ENCODE measurements around the gene ZNF521.

DNA sequence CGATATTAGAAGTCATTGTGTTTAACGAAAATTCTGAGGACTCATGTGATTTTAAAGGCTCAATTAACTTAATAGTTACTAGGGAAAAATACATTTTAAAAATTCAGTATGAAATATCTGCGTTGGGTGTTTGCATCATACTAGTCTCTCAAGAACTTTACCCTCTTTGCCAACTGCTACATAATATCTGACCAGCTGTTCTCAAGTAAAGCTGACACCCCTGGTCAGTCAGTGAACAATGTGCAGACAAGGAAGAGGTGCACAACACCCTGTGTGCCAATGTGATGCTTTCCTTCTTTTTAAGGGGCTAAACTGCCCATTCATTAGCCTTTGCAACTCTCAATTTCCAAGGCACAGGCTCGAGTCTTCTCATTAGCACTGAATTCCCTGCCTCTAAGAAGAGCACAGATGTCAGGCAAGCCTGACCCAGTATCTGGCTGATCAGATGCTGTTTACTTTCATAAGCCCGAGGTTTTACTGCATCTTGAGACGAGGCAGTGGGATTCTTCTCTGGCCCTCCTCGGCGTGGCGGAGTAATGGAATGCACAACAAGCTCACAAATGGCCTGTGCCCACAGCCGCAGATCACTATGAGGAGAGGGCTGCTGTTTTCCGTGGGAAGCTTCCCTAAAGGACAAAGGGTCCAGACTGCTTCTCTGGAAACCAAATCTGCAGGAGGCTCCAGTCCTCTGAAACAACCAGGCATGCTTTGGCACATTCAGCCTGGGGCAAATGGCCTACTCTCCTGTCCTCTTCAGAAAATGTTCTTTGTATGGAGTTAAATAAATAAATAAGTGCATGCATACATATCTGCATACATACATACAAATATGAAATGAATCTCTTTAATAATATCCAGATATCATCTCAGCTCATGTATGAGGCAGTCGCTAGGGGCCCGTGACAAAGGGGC, 240.3 kb downstream of the ZNF521 start:
- TF ChIP-seq POLR2A (IDR thresholded peaks at IDR 0.05; ENCODE audit: low read depth, low read length) = no peak
- TF ChIP-seq TAF1 (IDR thresholded peaks at IDR 0.05; ENCODE audit: low read depth, low read length) = no peak

All from GM12891 (cell line).